ENCODE results near the gene LSM4.

The LSM4 gene

DNA sequence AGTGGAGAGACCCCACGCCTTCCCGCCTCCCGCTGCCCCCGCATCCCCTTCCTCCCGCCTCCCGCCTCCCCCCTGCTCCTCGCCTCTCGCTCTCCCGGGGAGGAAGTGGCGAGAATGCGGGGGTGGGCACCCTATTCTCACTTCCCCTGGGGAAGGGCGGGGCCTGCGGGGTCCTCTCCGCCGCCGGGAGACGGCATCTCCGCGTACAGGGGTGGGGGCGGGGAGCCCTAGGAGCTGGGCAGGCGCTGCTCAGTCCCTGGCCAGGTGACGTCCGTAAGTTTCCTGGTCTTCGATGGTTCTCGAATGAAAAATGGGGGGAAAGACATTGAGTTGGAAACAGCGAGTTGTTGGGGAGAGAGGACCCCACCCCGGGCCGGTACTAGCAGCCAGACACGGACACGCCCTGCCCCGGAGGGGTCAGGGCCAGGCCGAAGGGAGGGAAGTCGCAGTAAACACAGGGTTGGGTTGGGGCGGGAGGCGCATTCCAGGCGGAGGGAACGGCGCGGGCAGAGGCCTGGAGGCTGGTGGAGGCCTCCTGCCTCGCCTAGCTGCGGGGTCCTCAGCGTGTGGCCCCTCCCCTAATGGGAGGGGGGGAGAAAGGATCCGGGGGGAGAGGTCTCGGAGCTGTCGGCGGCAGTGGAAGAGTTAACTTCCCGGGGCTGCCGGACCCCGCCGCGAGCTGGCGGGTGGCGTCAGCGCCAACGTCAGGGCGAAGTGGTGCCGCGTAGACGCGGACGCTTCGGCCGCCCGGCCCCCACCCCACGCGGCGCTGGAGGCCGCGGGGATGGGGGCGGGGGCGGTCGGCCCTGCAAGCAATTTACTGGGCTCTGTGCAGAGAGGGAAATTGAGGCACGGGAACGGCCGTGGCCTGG lies 31.1 kb downstream of the LSM4 start (continued):
- TF ChIP-seq REST (tag by site-specific recombination; IDR thresholded peaks at IDR 0.05) (no peak), ZNF791 (tag by site-specific recombination; IDR thresholded peaks at IDR 0.05) (no peak), HOXC10 (CRISPR knock-in tag; IDR thresholded peaks at IDR 0.05) (no peak), BCL11B (tag by site-specific recombination; IDR thresholded peaks at IDR 0.05; ENCODE audit: low read depth) (peak; percentile 58; the same call in 1 of the 2 replicates), ZNF639 (tag by site-specific recombination; IDR thresholded peaks at IDR 0.05) (peak; percentile 62; the same call in 1 of the 2 replicates), ZNF621 (tag by site-specific recombination; IDR thresholded peaks at IDR 0.05) (no peak), ZFHX2 (tag by site-specific recombination; conservative IDR thresholded peaks at IDR 0.05) (peak; percentile 89), KLF8 (tag by site-specific recombination; IDR thresholded peaks at IDR 0.05) (peak; percentile 89), ZNF48 (tag by site-specific recombination; IDR thresholded peaks at IDR 0.05) (no peak), SP3 (tag by site-specific recombination; IDR thresholded peaks at IDR 0.05) (peak; percentile 91), ZFP37 (tag by site-specific recombination; IDR thresholded peaks at IDR 0.05) (peak; percentile 66; the same call in 1 of the 2 replicates), ZNF544 (tag by site-specific recombination; IDR thresholded peaks at IDR 0.05) (no peak), ZNF561 (tag by site-specific recombination; IDR thresholded peaks at IDR 0.05; ENCODE audit: borderline replicate concordance) (no peak; the same call in 1 of the 2 replicates), ZBTB10 (tag by site-specific recombination; IDR thresholded peaks at IDR 0.05) (peak; percentile 83), ZNF488 (tag by site-specific recombination; IDR thresholded peaks at IDR 0.05) (no peak), ZNF548 (tag by site-specific recombination; IDR thresholded peaks at IDR 0.05) (no peak), ZNF155 (tag by site-specific recombination; IDR thresholded peaks at IDR 0.05) (no peak), GLI4 (tag by site-specific recombination; IDR thresholded peaks at IDR 0.05) (0 out of 2 replicates have a peak, but pooled peaks have one; percentile 20), ZNF521 (tag by site-specific recombination; IDR thresholded peaks at IDR 0.05) (no peak), ZNF585B (tag by site-specific recombination; IDR thresholded peaks at IDR 0.05) (no peak), BCL11A (tag by site-specific recombination; IDR thresholded peaks at IDR 0.05; ENCODE audit: low read depth) (0 out of 2 replicates have a peak, but pooled peaks have one; percentile 36), ZNF302 (tag by site-specific recombination; IDR thresholded peaks at IDR 0.05; ENCODE audit: low read depth) (no peak), ZNF16 (tag by site-specific recombination; IDR thresholded peaks at IDR 0.05; ENCODE audit: low read depth) (no peak), ZNF2 (tag by site-specific recombination; IDR thresholded peaks at IDR 0.05) (no peak; the same call in 1 of the 2 replicates), ZNF174 (tag by site-specific recombination; IDR thresholded peaks at IDR 0.05) (no peak), ZFP3 (tag by site-specific recombination; IDR thresholded peaks at IDR 0.05; ENCODE audit: low read depth) (no peak), ZNF514 (tag by site-specific recombination; IDR thresholded peaks at IDR 0.05) (no peak)
- TF ChIP-seq, protein P1, sequence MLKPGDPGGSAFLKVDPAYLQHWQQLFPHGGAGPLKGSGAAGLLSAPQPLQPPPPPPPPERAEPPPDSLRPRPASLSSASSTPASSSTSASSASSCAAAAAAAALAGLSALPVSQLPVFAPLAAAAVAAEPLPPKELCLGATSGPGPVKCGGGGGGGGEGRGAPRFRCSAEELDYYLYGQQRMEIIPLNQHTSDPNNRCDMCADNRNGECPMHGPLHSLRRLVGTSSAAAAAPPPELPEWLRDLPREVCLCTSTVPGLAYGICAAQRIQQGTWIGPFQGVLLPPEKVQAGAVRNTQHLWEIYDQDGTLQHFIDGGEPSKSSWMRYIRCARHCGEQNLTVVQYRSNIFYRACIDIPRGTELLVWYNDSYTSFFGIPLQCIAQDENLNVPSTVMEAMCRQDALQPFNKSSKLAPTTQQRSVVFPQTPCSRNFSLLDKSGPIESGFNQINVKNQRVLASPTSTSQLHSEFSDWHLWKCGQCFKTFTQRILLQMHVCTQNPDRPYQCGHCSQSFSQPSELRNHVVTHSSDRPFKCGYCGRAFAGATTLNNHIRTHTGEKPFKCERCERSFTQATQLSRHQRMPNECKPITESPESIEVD (tag by site-specific recombination; IDR thresholded peaks at IDR 0.05), result no peak
- TF ChIP-seq, protein P2, sequence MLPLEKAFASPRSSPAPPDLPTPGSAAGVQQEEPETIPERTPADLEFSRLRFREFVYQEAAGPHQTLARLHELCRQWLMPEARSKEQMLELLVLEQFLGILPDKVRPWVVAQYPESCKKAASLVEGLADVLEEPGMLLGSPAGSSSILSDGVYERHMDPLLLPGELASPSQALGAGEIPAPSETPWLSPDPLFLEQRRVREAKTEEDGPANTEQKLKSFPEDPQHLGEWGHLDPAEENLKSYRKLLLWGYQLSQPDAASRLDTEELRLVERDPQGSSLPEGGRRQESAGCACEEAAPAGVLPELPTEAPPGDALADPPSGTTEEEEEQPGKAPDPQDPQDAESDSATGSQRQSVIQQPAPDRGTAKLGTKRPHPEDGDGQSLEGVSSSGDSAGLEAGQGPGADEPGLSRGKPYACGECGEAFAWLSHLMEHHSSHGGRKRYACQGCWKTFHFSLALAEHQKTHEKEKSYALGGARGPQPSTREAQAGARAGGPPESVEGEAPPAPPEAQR (tag by site-specific recombination; IDR thresholded peaks at IDR 0.05), result no peak
